ENCODE measurements around the gene FGD2. TPM values are rescaled to one million over a fixed set of nuclear protein-coding genes. Genes with fewer than 3 reads are reported as not detected.

The FGD2 gene
- total and polyA plus RNA-seq, 9 of the 15 experiments (the other 6 are each of a cell fraction or from before 2014, with no cell fraction given), result 0.09 TPM; not detected in 8

DNA sequence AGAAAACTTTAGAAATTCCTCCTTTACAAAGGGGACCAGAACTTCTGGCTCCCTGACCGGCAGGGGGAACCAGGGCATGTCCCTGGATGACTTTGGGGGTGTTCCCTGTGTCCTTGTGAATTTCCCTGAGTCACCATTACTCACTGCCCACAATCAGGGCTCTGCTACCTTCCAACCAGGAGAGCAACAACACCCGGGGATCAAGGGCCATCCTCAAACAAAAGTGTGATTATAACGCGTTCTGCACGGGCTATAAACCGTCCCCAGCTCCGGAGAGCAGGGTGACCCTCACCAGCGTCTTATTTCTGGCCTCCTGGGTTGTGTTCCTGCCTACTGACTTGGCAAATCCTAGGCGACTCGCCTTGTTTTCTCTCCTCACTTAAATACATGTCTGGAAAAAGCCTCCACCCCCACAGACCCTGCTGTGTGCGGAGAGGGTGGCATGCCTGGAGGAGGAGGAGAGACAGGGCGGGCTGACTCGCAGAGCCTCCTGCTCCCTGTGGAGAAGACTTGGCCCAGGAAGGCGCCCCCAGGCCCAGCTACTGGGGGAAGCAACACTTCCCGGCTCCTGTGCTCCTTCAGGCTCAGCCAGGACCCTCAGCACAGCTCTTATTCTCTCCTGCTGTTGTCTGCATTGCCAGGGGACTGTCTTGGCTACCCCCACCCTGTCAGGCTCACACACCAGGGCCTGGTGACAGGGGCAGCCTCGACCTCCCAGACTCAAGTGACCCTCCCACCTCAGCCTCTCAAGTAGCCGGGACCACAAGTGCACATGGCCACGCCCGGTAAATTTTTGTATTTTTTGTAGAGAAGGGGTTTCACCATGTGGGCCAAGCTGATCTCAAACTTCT lies 54.1 kb downstream of the FGD2 start (continued):
- TF ChIP-seq TBL1XR1 (IDR thresholded peaks at IDR 0.05; ENCODE audit: low read length in 2 of 2) (peak; percentile 37 to 90; a peak in 1 of 4 replicates), NCOA6 (IDR thresholded peaks at IDR 0.05) (no peak), FOXA1 (IDR thresholded peaks at IDR 0.05; ENCODE audit: borderline replicate concordance) (no peak), RBM15 (IDR thresholded peaks at IDR 0.05; ENCODE audit: insufficient read depth, low read length) (no peak), MYC (IDR thresholded peaks at IDR 0.05; ENCODE audit: low read depth, low read length) (peak; percentile 80), MYC (CRISPR knock-in tag; IDR thresholded peaks at IDR 0.05; ENCODE audit: borderline replicate concordance, low read depth) (no peak), SUPT5H (IDR thresholded peaks at IDR 0.05) (peak; percentile 46; the same call in 1 of the 2 replicates), ZBTB7A (IDR thresholded peaks at IDR 0.05; ENCODE audit: borderline replicate concordance, control insufficient read depth, low read depth, low read length) (peak; percentile 56; the same call in 1 of the 2 replicates), CBX1 (IDR thresholded peaks at IDR 0.05; ENCODE audit: low read depth) (no peak), MYNN (IDR thresholded peaks at IDR 0.05) (peak; percentile 85), MYNN (CRISPR knock-in tag; IDR thresholded peaks at IDR 0.05) (no peak), U2AF1 (optimal IDR thresholded peaks at IDR 0.05; ENCODE audit: low read depth, low read length) (no peak), ZNF764 (CRISPR knock-in tag; IDR thresholded peaks at IDR 0.05; ENCODE audit: low read depth) (no peak), ZNF830 (CRISPR knock-in tag; IDR thresholded peaks at IDR 0.05) (peak; percentile 35; the same call in 1 of the 2 replicates), PTBP1 (IDR thresholded peaks at IDR 0.05; ENCODE audit: low read depth, low read length) (no peak), ZNF644 (tag; IDR thresholded peaks at IDR 0.05; ENCODE audit: low read depth) (peak; percentile 21; the same call in 1 of the 2 replicates), ZNF232 (CRISPR knock-in tag; IDR thresholded peaks at IDR 0.05) (no peak), EGR1 (conservative IDR thresholded peaks at IDR 0.05) (peak; percentile 89), ZNF778 (CRISPR knock-in tag; IDR thresholded peaks at IDR 0.05) (no peak), XRCC5 (IDR thresholded peaks at IDR 0.05; ENCODE audit: low read depth, low read length) (peak; percentile 69), ZNF354B (CRISPR knock-in tag; IDR thresholded peaks at IDR 0.05) (no peak), NR2C1 (IDR thresholded peaks at IDR 0.05) (no peak), NR2C1 (tag; IDR thresholded peaks at IDR 0.05) (peak; percentile 82), LEF1 (IDR thresholded peaks at IDR 0.05) (peak; percentile 88), FOSL1 (tag; conservative IDR thresholded peaks at IDR 0.05) (peak; percentile 99), SMARCE1 (IDR thresholded peaks at IDR 0.05) (peak; percentile 91), ZNF75A (CRISPR knock-in tag; IDR thresholded peaks at IDR 0.05) (0 out of 2 replicates have a peak, but pooled peaks have one; percentile 25), NRF1 (conservative IDR thresholded peaks at IDR 0.05 in 1 of 2, IDR thresholded peaks at IDR 0.05 in 1 of 2) (peak; percentile 29 to 40; a peak in 3 of 4 replicates)
- TF ChIP-seq, protein P1, sequence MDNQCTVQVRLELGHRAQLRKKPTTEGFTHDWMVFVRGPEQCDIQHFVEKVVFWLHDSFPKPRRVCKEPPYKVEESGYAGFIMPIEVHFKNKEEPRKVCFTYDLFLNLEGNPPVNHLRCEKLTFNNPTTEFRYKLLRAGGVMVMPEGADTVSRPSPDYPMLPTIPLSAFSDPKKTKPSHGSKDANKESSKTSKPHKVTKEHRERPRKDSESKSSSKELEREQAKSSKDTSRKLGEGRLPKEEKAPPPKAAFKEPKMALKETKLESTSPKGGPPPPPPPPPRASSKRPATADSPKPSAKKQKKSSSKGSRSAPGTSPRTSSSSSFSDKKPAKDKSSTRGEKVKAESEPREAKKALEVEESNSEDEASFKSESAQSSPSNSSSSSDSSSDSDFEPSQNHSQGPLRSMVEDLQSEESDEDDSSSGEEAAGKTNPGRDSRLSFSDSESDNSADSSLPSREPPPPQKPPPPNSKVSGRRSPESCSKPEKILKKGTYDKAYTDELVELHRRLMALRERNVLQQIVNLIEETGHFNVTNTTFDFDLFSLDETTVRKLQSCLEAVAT (IDR thresholded peaks at IDR 0.05), result peak; percentile 63 to 78; a peak in 3 of 4 replicates
